Lung (tissue), 12 donors: Measurements from ENCODE around the gene SMYD1. TPM values are rescaled to one million over a fixed set of nuclear protein-coding genes. Genes with fewer than 3 reads are reported as not detected.

Source experiments
- ATAC-seq: fragments of 200-7000 bp; cut with Tn5 transposase; one replicate; pipeline ENCODE4 v1.9.1; 2020; ENCODE audit warnings: moderate number of reproducible peaks; ENCODE audit not compliant: insufficient read depth, low FRiP score
- DNase-seq, 3 donors: peaks; one replicate each; pipeline ENCODE4 v3.0.0-alpha.2; 2013 to 2017
- H3K27ac ChIP-seq, 2 donors: one replicate each; pipeline ENCODE4 v1.5.1; 2013; ENCODE audit warnings: mild to moderate bottlenecking in 2 of 2, moderate library complexity in 2 of 2, control low read depth in 1 of 2, inconsistent platforms in 1 of 2, low read depth in 1 of 2, low read length in 1 of 2
- H3K27me3 ChIP-seq, 3 donors: one replicate each; pipeline ENCODE4 v1.5.1; 2013; ENCODE audit warnings: low read length in 2 of 3; ENCODE audit not compliant: control insufficient read depth in 3 of 3, insufficient read depth in 3 of 3
- H3K36me3 ChIP-seq, 4 donors: one replicate each; pipeline ENCODE4 v1.5.1; 2013; ENCODE audit warnings: low read length in 4 of 4, mild to moderate bottlenecking in 1 of 4, moderate library complexity in 1 of 4; ENCODE audit not compliant: control insufficient read depth in 4 of 4, insufficient read depth in 4 of 4
- H3K4me1 ChIP-seq, 5 donors: one replicate each; pipeline ENCODE4 v1.5.1; 2013; ENCODE audit warnings: low read length in 5 of 5, mild to moderate bottlenecking in 2 of 5, moderate library complexity in 1 of 5; ENCODE audit not compliant: control insufficient read depth in 5 of 5, insufficient read depth in 5 of 5
- H3K4me3 ChIP-seq: one replicate; pipeline ENCODE4 v1.5.1; 2013; ENCODE audit warnings: mild to moderate bottlenecking, control low read depth, moderate library complexity
- H3K9ac ChIP-seq, 2 donors: one replicate each; pipeline ENCODE4 v1.5.1; 2013; ENCODE audit warnings: low read length in 2 of 2, control low read depth in 1 of 2; ENCODE audit not compliant: insufficient read depth in 1 of 2
- H3K9me3 ChIP-seq, 4 donors: one replicate each; pipeline ENCODE4 v1.5.1; 2013; ENCODE audit warnings: low read length in 3 of 4, mild to moderate bottlenecking in 1 of 4, moderate library complexity in 1 of 4; ENCODE audit not compliant: control insufficient read depth in 4 of 4, insufficient read depth in 3 of 4
- CTCF ChIP-seq: IDR thresholded peaks from 2 replicates; pipeline ENCODE4 v1.5.1; 2012; ENCODE audit warnings: mild to moderate bottlenecking; ENCODE audit errors: control extremely low read depth, extremely low read depth
- WGBS, 2 donors: extraction: QIAGEN DNeasy Blood & Tissue Kit; methylation state at CpG; one replicate each; pipeline ENCODE4 v1.1.7; 2013; 5-methylcytosine and 5-hydroxymethylcytosine counted together
- polyA plus RNA-seq, 2 donors: library from polyadenylated mRNA; stranded (reverse); fragments of 200-250 nt; gene quantifications; one replicate each; pipeline ENCODE4 v1.2.1, GENCODE V29; 2013
- total RNA-seq, 2 donors: library from RNA; depleted of rRNA in 1 of 2; stranded (reverse); fragments of >200 nt in 1 of 2; gene quantifications; one replicate each; pipeline ENCODE4 v1.2.1, GENCODE V29; 2014 to 2021
- donor health status: control.
- donor health status: control.
- donor health status: Bipolar disorder and iron deficiency.
- donor health status: healthy.
- donor health status: DM: yes; HTN: yes; CAD: no.

SMYD1 gene
- total and polyA plus RNA-seq, 4 donors: 0.20 TPM; not detected in 3

GRCh38 chr2:88074150-88074549 is 6.5 kb downstream of the SMYD1 start:
- Histone ChIP-seq H3K27me3 (peaks cover 0 to 1% (median 0%) of the 10 kb centered on the region in 3 donors), H3K9ac (no peak overlapping the region), H3K4me3 (no peak overlapping the region), H3K4me1 (peaks cover 0 to 2% (median 0%) of the 10 kb centered on the region in 5 donors), H3K36me3 (no peaks in the 10 kb centered on the region), H3K27ac (peak overlapping the region in 1 of 2 donors; percentile 17), H3K9me3 (peaks cover 0 to 1% (median 0%) of the 10 kb centered on the region in 4 donors)
- no peak for TF ChIP-seq CTCF
- no peak for ATAC-seq
- no peak for DNase-seq

GRCh38 chr2:88074854-88075292 is 7.2 kb downstream of the SMYD1 start:
- ATAC-seq: peak; percentile 58
- H3K4me3 ChIP-seq: no peak overlapping the region
- H3K9ac ChIP-seq: no peak overlapping the region
- H3K27me3 ChIP-seq: no peaks in the 10 kb centered on the region
- no peaks in the 10 kb centered on the region for H3K36me3 ChIP-seq
- WGBS, 2 donors: 34 to 49% methylated on average over 4 of the region's 4 CpGs
- peaks cover 0 to 1% (median 0%) of the 10 kb centered on the region in 4 donors for H3K9me3 ChIP-seq
- H3K4me1 ChIP-seq: peaks cover 0 to 3% (median 0%) of the 10 kb centered on the region in 5 donors
- DNase-seq: peak in 1 of 3 donors; percentile 32
- peak overlapping the region in 1 of 2 donors; percentile 38 for H3K27ac ChIP-seq
- no peak for TF ChIP-seq CTCF

GRCh38 chr2:88077080-88077479 is 9.5 kb downstream of the SMYD1 start:
- WGBS, 2 donors: 90 to 95% methylated on average over 8 of the region's 8 CpGs
- no peak overlapping the region for H3K4me3 ChIP-seq
- no peak for ATAC-seq
- no peak for DNase-seq
- H3K9me3 ChIP-seq: peaks cover 0 to 1% (median 0%) of the 10 kb centered on the region in 4 donors
- H3K27ac ChIP-seq: peak overlapping the region in 1 of 2 donors; percentile 73
- H3K9ac ChIP-seq: no peak overlapping the region
- no peaks in the 10 kb centered on the region for H3K36me3 ChIP-seq
- H3K4me1 ChIP-seq: peaks cover 0 to 6% (median 0%) of the 10 kb centered on the region in 5 donors
- no peaks in the 10 kb centered on the region for H3K27me3 ChIP-seq
- no peak for TF ChIP-seq CTCF

GRCh38 chr2:88078643-88079172 is 11.1 kb downstream of the SMYD1 start:
- peaks cover 0 to 1% (median 0%) of the 10 kb centered on the region in 4 donors for H3K9me3 ChIP-seq
- no peak for TF ChIP-seq CTCF
- WGBS, 2 donors: 48 to 67% methylated on average over 3 of the region's 3 CpGs
- no peaks in the 10 kb centered on the region for H3K36me3 ChIP-seq
- H3K4me1 ChIP-seq: peaks cover 0 to 6% (median 0%) of the 10 kb centered on the region in 5 donors
- H3K9ac ChIP-seq: no peak overlapping the region
- DNase-seq (no peak), ATAC-seq (no peak)
- peak overlapping the region in 1 of 2 donors; percentile 41 for H3K27ac ChIP-seq
- no peaks in the 10 kb centered on the region for H3K27me3 ChIP-seq
- H3K4me3 ChIP-seq: no peak overlapping the region
